CD4-positive, alpha-beta T cell treated with Interleukin-4 for 1 hour (primary cell): Measurements from ENCODE around the gene DIP2C.
"Not testable (repeated sequence)": the region's sequence is repeated elsewhere in the genome, so short reads cannot be mapped to it uniquely, and the experiment has no call there.

Experiments used
- DNase-seq, 2 donors: peaks; one replicate each; pipeline ENCODE4 v3.0.0-alpha.2; 2020 to 2022

The DIP2C gene

DNA sequence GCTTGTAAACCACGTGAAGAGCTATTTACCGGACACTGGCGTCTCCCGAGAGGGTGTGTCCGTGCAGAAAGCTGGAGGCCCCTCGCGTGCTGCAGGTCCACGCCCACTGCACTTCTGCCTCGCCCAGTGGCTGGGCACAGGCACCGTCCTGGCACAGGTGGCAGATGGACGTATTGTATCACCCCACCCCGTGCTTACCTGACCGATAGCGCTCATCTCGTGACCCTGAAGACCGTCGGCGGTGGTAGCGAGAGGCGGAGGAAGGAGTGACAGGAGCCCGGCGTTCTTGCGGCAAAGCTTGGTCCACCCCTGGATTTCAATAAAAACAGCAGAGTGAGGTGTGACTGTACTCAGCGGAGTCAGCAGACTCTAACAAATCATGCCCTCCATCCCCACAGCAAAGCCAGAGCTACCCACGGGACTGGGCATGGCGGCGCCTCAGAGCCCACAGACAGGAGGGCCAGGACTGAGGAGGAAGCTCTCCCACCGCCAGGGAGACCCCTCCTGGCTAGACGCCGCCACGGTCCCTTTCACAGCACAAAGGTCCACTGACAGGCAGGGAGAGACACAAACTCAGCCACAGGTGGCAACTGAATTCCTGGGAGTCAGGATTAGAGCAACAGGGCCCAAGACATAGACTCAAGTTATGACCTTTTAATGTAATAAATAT is 217.1 kb downstream of the DIP2C start:
- DNase-seq: no peak

- peak; percentile 53 to 64 for DNase-seq
Observed at GRCh38 chr10:470339-471003, 219.0 kb downstream of the DIP2C start.

GRCh38 chr10:469947-470338 is 219.5 kb downstream of the DIP2C start:
- no peak for DNase-seq

DNA sequence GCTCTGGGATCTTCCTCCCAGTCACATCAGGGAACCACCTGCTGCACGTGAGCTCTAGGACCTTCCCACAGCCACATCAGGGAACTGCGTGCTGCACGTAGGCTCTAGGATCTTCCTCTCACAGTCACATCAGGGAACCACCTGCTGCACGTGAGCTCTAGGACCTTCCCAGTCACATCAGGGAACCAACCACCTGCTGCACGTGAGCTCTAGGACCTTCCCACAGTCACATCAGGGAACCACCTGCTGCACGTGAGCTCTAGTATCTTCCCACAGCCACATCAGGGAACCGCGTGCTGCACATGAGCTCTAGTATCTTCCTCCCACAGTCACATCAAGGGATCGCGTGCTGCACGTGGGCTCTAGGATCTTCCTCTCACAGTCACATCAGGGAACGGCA is 229.7 kb downstream of the DIP2C start:
- DNase-seq: no peak

DNA sequence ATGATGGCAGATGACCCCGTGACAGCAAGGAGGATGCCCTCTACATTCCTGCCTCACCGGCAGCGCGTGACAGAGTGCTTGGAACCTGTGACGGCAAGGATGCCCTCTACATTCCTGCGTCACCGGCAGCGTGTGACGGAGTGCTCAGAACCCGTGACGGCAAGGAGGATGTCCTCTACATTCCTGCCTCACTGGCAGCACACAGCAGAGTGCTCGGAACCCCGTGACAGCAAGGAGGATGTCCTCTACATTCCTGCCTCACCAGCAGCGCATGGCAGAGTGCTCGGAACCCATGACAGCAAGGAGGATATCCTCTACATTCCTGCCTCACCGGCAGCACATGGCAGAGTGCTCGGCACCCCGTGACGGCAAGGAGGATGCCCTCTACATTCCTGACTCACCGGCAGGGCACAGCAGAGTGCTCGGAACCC is 231.0 kb downstream of the DIP2C start:
- DNase-seq: no peak

DNA sequence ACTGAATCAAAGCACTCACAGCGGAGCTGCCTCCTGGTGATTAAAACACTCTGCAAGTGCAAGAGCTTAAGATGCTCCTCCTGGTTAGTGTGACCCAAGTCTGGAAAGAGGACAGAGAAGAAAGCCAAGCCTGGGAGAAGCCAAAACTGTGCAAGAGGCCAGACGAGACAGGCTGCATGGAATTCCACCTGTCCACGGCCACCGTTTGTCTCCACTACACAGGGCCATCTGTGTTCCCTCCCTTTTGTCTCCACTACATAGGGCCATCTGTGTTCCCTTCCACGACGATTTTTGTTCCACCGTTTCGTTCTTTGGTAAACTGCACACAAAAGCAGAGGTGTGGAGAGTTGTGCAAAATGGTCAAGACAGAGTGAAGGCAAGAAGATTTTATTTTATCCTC is 233.0 kb downstream of the DIP2C start:
- DNase-seq: no peak

- no peak for DNase-seq
Observed at GRCh38 chr10:454860-455259, 234.6 kb downstream of the DIP2C start.

- DNase-seq: no peak
Observed at GRCh38 chr10:453647-454046, 235.8 kb downstream of the DIP2C start.

- DNase-seq: no peak
Observed at GRCh38 chr10:452512-453426, 236.7 kb downstream of the DIP2C start.

GRCh38 chr10:451856-452255 is 237.6 kb downstream of the DIP2C start:
- DNase-seq: no peak

- DNase-seq: peak; percentile 70 to 74
Observed at GRCh38 chr10:451021-451471, 238.4 kb downstream of the DIP2C start.

- DNase-seq: no peak
Observed at GRCh38 chr10:450463-450862, 239.0 kb downstream of the DIP2C start.

DNA sequence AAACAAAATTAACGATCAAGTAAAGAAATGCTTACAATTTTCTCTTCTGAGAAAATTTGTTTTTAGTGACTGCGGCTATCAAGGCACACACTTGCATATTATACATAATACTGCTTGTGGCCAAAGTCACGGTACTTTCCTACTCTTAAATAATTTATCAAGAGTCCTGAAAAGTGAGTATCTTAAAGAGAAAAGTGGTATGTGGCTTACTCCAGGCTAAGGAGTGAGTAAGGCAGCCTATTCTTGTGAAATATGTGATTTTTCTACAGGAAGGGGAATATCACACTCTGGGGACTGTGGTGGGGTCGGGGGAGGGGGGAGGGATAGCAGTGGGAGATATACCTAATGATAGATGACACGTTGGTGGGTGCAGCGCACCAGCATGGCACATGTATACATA is 240.1 kb downstream of the DIP2C start:
- not testable (repeated sequence) for DNase-seq

GRCh38 chr10:443459-443858 is 246.0 kb downstream of the DIP2C start:
- no peak for DNase-seq

- DNase-seq: no peak
Observed at GRCh38 chr10:442209-442608, 247.3 kb downstream of the DIP2C start.

GRCh38 chr10:441659-442058 is 247.8 kb downstream of the DIP2C start:
- no peak for DNase-seq

DNA sequence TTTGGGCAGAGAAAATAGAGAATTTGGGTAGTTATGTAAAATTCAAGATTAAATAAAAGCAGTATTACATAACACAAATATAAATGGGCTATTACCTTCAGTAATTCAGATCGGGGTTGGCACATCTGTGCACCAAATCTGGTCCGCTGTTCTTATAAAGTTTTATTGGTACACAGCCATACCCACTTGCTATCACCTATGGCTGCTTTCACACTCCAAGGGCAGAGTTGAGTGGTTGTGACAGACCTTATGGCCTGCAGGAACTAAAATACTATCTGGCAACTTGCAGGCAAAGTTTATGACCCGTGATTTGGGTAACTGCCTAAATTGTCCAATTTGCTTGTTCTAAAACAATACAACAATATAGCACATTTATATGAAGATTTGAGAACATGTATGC is 249.3 kb downstream of the DIP2C start:
- DNase-seq: no peak

- DNase-seq: peak in 1 of 2 donors; percentile 21
Observed at GRCh38 chr10:437698-438490, 251.6 kb downstream of the DIP2C start.

DNA sequence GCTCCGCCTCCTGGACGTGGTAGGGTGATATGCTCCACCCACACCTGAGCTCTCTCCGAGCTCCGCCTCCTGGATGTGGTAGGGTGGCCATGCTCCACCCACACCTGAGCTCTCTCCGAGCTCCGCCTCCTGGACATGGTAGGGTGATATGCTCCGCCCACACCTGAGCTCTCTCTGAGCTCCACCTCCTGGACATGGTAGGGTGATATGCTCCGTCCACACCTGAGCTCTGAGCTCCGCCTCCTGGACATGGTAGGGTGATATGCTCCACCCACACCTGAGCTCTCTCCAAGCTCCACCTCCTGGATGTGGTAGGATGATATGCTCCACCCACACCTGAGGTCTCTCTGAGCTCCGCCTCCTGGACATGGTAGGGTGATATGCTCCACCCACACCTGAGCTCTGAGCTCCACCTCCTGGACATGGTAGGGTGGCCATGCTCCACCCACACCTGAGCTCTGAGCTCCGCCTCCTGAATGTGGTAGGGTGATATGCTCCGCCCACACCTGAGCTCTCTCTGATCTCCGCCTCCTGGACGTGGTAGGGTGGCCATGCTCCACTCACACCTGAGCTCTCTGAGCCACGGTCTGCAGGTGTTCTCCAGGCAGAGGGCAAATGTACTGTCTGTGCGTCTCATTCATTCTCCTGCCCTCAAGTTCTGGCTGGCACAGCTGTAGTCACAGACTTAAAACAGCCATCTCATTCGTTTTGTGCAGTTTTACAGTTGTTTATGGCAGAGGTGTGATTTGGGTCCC is 252.4 kb downstream of the DIP2C start:
- peak; percentile 19 to 37 for DNase-seq

DNA sequence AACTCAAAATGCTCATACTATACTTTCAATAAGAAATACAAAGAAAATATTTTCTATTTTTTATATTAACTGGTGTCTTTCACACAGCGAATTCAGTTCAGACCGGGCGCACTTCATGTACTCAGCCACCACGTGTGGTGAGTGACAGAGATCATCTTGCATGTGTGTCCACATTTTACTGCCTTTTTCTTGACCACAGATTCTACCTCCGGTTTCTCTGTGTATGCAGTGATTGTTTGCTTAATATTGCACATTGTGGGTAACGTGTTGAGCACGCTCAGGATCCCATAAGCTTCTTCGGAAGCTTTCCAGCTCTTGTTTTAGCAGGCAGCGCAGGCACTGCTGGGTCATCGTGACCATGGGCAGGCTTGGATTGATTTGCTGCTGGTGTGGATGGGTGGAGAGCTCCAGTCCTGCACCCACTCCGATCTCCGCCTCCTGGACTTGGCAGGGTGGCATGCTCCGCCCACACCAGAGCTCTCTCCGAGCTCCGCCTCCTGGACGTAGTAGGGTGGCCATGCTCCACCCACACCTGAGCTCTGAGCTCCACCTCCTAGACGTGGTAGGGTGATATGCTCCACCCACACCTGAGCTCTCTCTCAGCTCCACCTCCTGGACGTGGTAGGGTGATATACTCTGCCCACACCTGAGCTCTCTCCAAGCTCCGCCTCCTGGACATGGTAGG is 253.3 kb downstream of the DIP2C start:
- DNase-seq: no peak

GRCh38 chr10:435397-435796 is 254.1 kb downstream of the DIP2C start:
- no peak for DNase-seq
